Measurements from ENCODE around the gene PRDM15. TPM values are rescaled to one million over a fixed set of nuclear protein-coding genes. Genes with fewer than 3 reads are reported as not detected.

The PRDM15 gene
- total and polyA plus RNA-seq, 9 donors = 3.8 to 6.8 (median 5.5) TPM

GRCh38 chr21:41852151-41852928, 26.8 kb downstream of the PRDM15 start:
- H3K4me3 ChIP-seq (ENCODE audit: low read length) = no peak overlapping the region
- no peaks in the 10 kb centered on the region for H3K27me3 ChIP-seq (ENCODE audit: control insufficient read depth, insufficient read depth, low read length)
- 88% methylated on average over 16 of the region's 21 CpGs for WGBS (ENCODE audit: insufficient coverage)
- no peak for DNase-seq
- no peaks in the 10 kb centered on the region for H3K9me3 ChIP-seq (replicated peaks; ENCODE audit: control insufficient read depth, low read depth, low read length)
- no peak overlapping the region for H3K27ac ChIP-seq (ENCODE audit: low read length)
- peaks cover 3% of the 10 kb centered on the region for H3K4me1 ChIP-seq (ENCODE audit: control insufficient read depth, insufficient read depth, low read length)
- H3K36me3 ChIP-seq (ENCODE audit: control insufficient read depth, insufficient read depth, low read length) = peaks cover 44% of the 10 kb centered on the region

GRCh38 chr21:41851090-41851790, 27.9 kb downstream of the PRDM15 start:
- Histone ChIP-seq H3K4me1 (ENCODE audit: control insufficient read depth, insufficient read depth, low read length) (peaks cover 3% of the 10 kb centered on the region), H3K27me3 (ENCODE audit: control insufficient read depth, insufficient read depth, low read length) (no peaks in the 10 kb centered on the region), H3K27ac (ENCODE audit: low read length) (no peak overlapping the region), H3K36me3 (ENCODE audit: control insufficient read depth, insufficient read depth, low read length) (peaks cover 33% of the 10 kb centered on the region), H3K9me3 (replicated peaks; ENCODE audit: control insufficient read depth, low read depth, low read length) (no peaks in the 10 kb centered on the region), H3K4me3 (ENCODE audit: low read length) (no peak overlapping the region)
- no peak for DNase-seq
- 84% methylated on average over 15 of the region's 23 CpGs for WGBS (ENCODE audit: insufficient coverage)

- H3K4me3 ChIP-seq (ENCODE audit: low read length) = no peak overlapping the region
- peaks cover 30% of the 10 kb centered on the region for H3K36me3 ChIP-seq (ENCODE audit: control insufficient read depth, insufficient read depth, low read length)
- no peaks in the 10 kb centered on the region for H3K27me3 ChIP-seq (ENCODE audit: control insufficient read depth, insufficient read depth, low read length)
- H3K4me1 ChIP-seq (ENCODE audit: control insufficient read depth, insufficient read depth, low read length) = peaks cover 3% of the 10 kb centered on the region
- DNase-seq = no peak
- WGBS (ENCODE audit: insufficient coverage) = 96% methylated on average over 5 of the region's 9 CpGs
- no peak overlapping the region for H3K27ac ChIP-seq (ENCODE audit: low read length)
- H3K9me3 ChIP-seq (replicated peaks; ENCODE audit: control insufficient read depth, low read depth, low read length) = no peaks in the 10 kb centered on the region
Observed at GRCh38 chr21:41850085-41850484, 29.1 kb downstream of the PRDM15 start.

GRCh38 chr21:41848958-41849580, 30.1 kb downstream of the PRDM15 start:
- peaks cover 20% of the 10 kb centered on the region for H3K36me3 ChIP-seq (ENCODE audit: control insufficient read depth, insufficient read depth, low read length)
- no peaks in the 10 kb centered on the region for H3K27me3 ChIP-seq (ENCODE audit: control insufficient read depth, insufficient read depth, low read length)
- no peaks in the 10 kb centered on the region for H3K9me3 ChIP-seq (replicated peaks; ENCODE audit: control insufficient read depth, low read depth, low read length)
- peaks cover 4% of the 10 kb centered on the region for H3K4me1 ChIP-seq (ENCODE audit: control insufficient read depth, insufficient read depth, low read length)
- H3K27ac ChIP-seq (ENCODE audit: low read length) = no peak overlapping the region
- DNase-seq = no peak
- H3K4me3 ChIP-seq (ENCODE audit: low read length) = no peak overlapping the region
- WGBS (ENCODE audit: insufficient coverage) = 87% methylated on average over 13 of the region's 15 CpGs

GRCh38 chr21:41848533-41848932, 30.6 kb downstream of the PRDM15 start:
- Histone ChIP-seq H3K36me3 (ENCODE audit: control insufficient read depth, insufficient read depth, low read length) (peaks cover 16% of the 10 kb centered on the region), H3K4me3 (ENCODE audit: low read length) (no peak overlapping the region), H3K27me3 (ENCODE audit: control insufficient read depth, insufficient read depth, low read length) (no peaks in the 10 kb centered on the region), H3K4me1 (ENCODE audit: control insufficient read depth, insufficient read depth, low read length) (peaks cover 5% of the 10 kb centered on the region), H3K9me3 (replicated peaks; ENCODE audit: control insufficient read depth, low read depth, low read length) (no peaks in the 10 kb centered on the region), H3K27ac (ENCODE audit: low read length) (no peak overlapping the region)
- 90% methylated on average over 2 of the region's 8 CpGs for whole genome bisulfite sequencing (ENCODE audit: insufficient coverage)
- no peak for DNase-seq

GRCh38 chr21:41847066-41847804, 31.9 kb downstream of the PRDM15 start:
- Histone ChIP-seq H3K27ac (ENCODE audit: low read length) (no peak overlapping the region), H3K4me1 (ENCODE audit: control insufficient read depth, insufficient read depth, low read length) (peaks cover 4% of the 10 kb centered on the region), H3K27me3 (ENCODE audit: control insufficient read depth, insufficient read depth, low read length) (no peaks in the 10 kb centered on the region), H3K36me3 (ENCODE audit: control insufficient read depth, insufficient read depth, low read length) (peaks cover 15% of the 10 kb centered on the region), H3K9me3 (replicated peaks; ENCODE audit: control insufficient read depth, low read depth, low read length) (no peaks in the 10 kb centered on the region), H3K4me3 (ENCODE audit: low read length) (no peak overlapping the region)
- WGBS (ENCODE audit: insufficient coverage) = 44% methylated on average over 14 of the region's 21 CpGs
- DNase-seq = peak; percentile 27

- Histone ChIP-seq H3K36me3 (ENCODE audit: control insufficient read depth, insufficient read depth, low read length) (peaks cover 13% of the 10 kb centered on the region), H3K9me3 (replicated peaks; ENCODE audit: control insufficient read depth, low read depth, low read length) (no peaks in the 10 kb centered on the region), H3K4me1 (ENCODE audit: control insufficient read depth, insufficient read depth, low read length) (peaks cover 2% of the 10 kb centered on the region), H3K27me3 (ENCODE audit: control insufficient read depth, insufficient read depth, low read length) (no peaks in the 10 kb centered on the region), H3K27ac (ENCODE audit: low read length) (no peak overlapping the region), H3K4me3 (ENCODE audit: low read length) (no peak overlapping the region)
- DNase-seq = no peak
- 87% methylated on average over 5 of the region's 7 CpGs for WGBS (ENCODE audit: insufficient coverage)
Observed at GRCh38 chr21:41846536-41846935, 32.6 kb downstream of the PRDM15 start.

GRCh38 chr21:41846033-41846317, 33.2 kb downstream of the PRDM15 start:
- Histone ChIP-seq H3K4me3 (ENCODE audit: low read length) (no peak overlapping the region), H3K36me3 (ENCODE audit: control insufficient read depth, insufficient read depth, low read length) (peaks cover 13% of the 10 kb centered on the region), H3K4me1 (ENCODE audit: control insufficient read depth, insufficient read depth, low read length) (peaks cover 2% of the 10 kb centered on the region), H3K27me3 (ENCODE audit: control insufficient read depth, insufficient read depth, low read length) (no peaks in the 10 kb centered on the region), H3K27ac (ENCODE audit: low read length) (no peak overlapping the region), H3K9me3 (replicated peaks; ENCODE audit: control insufficient read depth, low read depth, low read length) (peaks cover 2% of the 10 kb centered on the region)
- WGBS (ENCODE audit: insufficient coverage) = 53% methylated on average over 2 of the region's 6 CpGs
- DNase-seq = no peak

GRCh38 chr21:41845310-41846032, 33.7 kb downstream of the PRDM15 start:
- H3K27ac ChIP-seq (ENCODE audit: low read length) = no peak overlapping the region
- H3K9me3 ChIP-seq (replicated peaks; ENCODE audit: control insufficient read depth, low read depth, low read length) = peaks cover 3% of the 10 kb centered on the region
- H3K4me3 ChIP-seq (ENCODE audit: low read length) = no peak overlapping the region
- 78% methylated on average over 12 of the region's 21 CpGs for WGBS (ENCODE audit: insufficient coverage)
- peaks cover 13% of the 10 kb centered on the region for H3K36me3 ChIP-seq (ENCODE audit: control insufficient read depth, insufficient read depth, low read length)
- no peaks in the 10 kb centered on the region for H3K27me3 ChIP-seq (ENCODE audit: control insufficient read depth, insufficient read depth, low read length)
- no peak for DNase-seq
- H3K4me1 ChIP-seq (ENCODE audit: control insufficient read depth, insufficient read depth, low read length) = peaks cover 2% of the 10 kb centered on the region

Measured in muscle of leg (tissue), 11 donors.